PC-9 (cell line): Measurements from ENCODE around the gene ZNF691.

Experiments used
- EZH2 ChIP-seq: fragments of 200-600 bp; sonication (generic); IDR thresholded peaks from 2 replicates; pipeline ENCODE4 v1.8.0; 2017; ENCODE audit warnings: antibody characterized with exemption, low read depth
- TF ChIP-seq, protein P1 (sequence below): fragments of 200-600 bp; sonication (generic); conservative IDR thresholded peaks from 2 replicates; pipeline ENCODE4 v1.6.1; 2017; ENCODE audit warnings: mixed run types, antibody characterized with exemption, mild to moderate bottlenecking, moderate library complexity

DNA sequence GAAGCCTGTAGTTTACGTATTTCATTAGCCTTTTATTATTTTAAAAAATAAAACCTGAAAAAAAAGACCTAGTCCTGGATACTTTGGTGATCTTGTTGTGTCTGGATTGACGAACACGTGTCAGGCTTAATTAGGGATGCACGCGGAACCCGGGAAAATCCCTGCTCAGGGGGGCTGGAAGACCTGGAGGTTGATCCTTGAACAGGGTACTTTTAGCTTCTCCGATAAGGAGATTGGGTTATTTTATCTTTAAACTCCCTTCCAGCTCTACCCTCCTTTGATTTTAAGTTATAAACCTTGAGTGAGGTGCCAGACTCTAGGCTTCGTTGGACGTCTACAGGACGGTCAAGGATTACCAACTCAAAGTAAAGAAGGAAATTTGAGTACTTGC is 552 bp upstream of the ZNF691 start:
- TF ChIP-seq, protein P1, sequence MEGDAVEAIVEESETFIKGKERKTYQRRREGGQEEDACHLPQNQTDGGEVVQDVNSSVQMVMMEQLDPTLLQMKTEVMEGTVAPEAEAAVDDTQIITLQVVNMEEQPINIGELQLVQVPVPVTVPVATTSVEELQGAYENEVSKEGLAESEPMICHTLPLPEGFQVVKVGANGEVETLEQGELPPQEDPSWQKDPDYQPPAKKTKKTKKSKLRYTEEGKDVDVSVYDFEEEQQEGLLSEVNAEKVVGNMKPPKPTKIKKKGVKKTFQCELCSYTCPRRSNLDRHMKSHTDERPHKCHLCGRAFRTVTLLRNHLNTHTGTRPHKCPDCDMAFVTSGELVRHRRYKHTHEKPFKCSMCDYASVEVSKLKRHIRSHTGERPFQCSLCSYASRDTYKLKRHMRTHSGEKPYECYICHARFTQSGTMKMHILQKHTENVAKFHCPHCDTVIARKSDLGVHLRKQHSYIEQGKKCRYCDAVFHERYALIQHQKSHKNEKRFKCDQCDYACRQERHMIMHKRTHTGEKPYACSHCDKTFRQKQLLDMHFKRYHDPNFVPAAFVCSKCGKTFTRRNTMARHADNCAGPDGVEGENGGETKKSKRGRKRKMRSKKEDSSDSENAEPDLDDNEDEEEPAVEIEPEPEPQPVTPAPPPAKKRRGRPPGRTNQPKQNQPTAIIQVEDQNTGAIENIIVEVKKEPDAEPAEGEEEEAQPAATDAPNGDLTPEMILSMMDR: no peak
- TF ChIP-seq EZH2: no peak
